NCI-H2029 treated with DMSO at 0.1 percent for 48 hours (cell line): Measurements from ENCODE around the gene KAT14.
"Not testable (repeated sequence)": the region's sequence is repeated elsewhere in the genome, so short reads cannot be mapped to it uniquely, and the experiment has no call there.

Source experiments
- DNase-seq: peaks from one replicate; lab custom pipeline; 2025; lab: John Stamatoyannopoulos, UW

KAT14 gene

GRCh38 chr20:18224968-18225568 lies 87.4 kb downstream of the KAT14 start:
- DNase-seq = no peak

DNA sequence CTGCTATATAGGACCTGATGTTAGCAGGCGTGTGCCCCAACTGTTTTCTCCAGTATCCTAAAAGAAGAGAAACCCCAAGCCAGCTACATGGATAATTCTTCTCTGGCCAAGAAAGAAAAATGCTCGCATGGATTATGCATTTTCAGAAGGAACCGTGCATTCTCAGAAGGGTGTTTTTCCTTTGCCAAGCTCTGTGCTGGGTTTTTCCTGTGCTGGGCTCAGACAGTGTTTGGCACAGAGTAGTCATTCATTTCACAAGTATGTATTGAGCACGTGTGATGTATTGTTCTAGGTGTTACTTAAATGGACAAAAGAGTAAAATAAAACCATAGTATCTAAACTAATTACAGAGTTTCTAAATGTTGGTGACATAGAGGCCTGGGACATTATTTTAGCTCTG lies 88.0 kb downstream of the KAT14 start:
- no peak for DNase-seq

DNA sequence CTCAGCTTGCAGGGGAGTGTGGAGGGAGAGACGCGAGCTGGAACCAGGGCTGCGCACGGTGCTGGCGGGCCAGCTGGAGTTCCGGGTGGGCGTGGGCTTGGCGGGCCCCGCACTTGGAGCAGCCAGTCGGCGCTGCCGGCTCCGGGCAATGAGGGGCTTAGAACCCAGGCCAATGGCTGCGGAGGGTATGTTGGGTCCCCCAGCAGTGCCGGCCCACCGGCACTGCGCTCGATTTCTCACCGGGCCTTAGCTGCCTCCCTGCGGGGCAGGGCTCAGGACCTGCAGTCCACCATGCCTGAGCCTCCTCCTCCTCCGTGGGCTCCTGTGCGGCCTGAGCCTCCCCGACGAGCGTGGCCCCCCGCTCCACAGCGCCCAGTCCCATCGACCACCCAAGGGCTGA lies 89.1 kb downstream of the KAT14 start:
- not testable (repeated sequence) for DNase-seq

DNA sequence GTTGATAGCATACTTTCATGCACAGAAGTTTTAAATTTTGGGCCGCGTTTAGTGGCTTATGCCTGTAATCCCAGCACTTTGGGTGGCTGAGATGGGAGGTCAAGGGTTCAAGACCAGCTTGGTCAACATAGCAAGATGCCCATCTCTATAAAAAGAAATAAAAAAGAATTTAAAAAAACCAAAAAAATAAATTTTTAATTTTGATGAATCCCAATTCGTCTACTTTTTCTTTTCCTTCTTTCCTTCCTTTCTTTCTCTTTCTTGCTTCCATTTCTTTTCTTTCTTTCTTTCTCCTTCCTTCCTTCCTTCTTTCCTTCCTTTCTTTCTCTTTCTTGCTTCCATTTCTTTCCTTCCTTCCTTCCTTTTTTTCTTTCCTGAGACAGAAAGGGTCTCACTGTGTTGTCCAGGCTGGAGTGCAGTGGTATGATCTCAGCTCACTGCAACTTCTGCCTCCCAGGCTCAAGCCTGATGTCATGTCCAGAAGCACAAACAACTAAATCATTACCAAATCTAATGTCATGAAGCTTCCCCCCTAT lies 95.8 kb downstream of the KAT14 start:
- no peak for DNase-seq
